Regular cardiac myocyte (primary cell): ENCODE data around the gene FARS2. TPM values are rescaled to one million over a fixed set of nuclear protein-coding genes. Genes with fewer than 3 reads are reported as not detected.

Source experiments
- total RNA-seq: library from RNA; depleted of rRNA; stranded (reverse); fragments of >200 nt; gene quantifications from 2 replicates; pipeline ENCODE4 v1.2.3, GENCODE V29; 2014

The FARS2 gene
- 27.3 and 27.8 TPM in 2 replicates for total RNA-seq

GRCh38 chr6:5260661-5261544 lies at the start of gene FARS2, which contains the start of gene LYRM4:
TSS of gene FARS2 (plus strand) at chr6:5261513.
TSS of gene LYRM4 (minus strand) at chr6:5260950. CDS start at chr6:5260733, 217 bp downstream.

Other genes with a start within 250 kb of the FARS2 start
- gene PPP1R3G, start 176.2 kb upstream of the FARS2 start, total RNA-seq: 1.7 and 8.7 TPM in 2 replicates
- gene LYRM4, start 563 bp upstream of the FARS2 start, total RNA-seq: 20.1 and 29.9 TPM in 2 replicates